Sigmoid colon (tissue), 4 donors: ENCODE measurements around the gene FTO.

Experiments
- CTCF ChIP-seq, 4 experiments: fragments of 450-650 bp in 3 of 4; fragments of 200-600 bp in 1 of 4; IDR thresholded peaks; one replicate each; pipeline ENCODE4 v1.5.1; 2016 to 2019; ENCODE audit warnings: antibody characterized with exemption in 4 of 4, mild to moderate bottlenecking in 3 of 4, moderate library complexity in 2 of 4
- EP300 ChIP-seq, 4 donors: sonication (generic); formaldehyde crosslinking; IDR thresholded peaks; one replicate each; pipeline ENCODE4 v1.6.1; 2017; ENCODE audit warnings: antibody characterized with exemption in 4 of 4
- POLR2AphosphoS5 ChIP-seq, 4 donors: sonication (generic); formaldehyde crosslinking; IDR thresholded peaks; one replicate each; pipeline ENCODE4 v1.6.1; 2017; ENCODE audit warnings: antibody characterized with exemption in 4 of 4

- no peak for TF ChIP-seq EP300 (IDR thresholded peaks at IDR 0.05)
- no peak for TF ChIP-seq CTCF (IDR thresholded peaks at IDR 0.05)
- no peak for TF ChIP-seq POLR2AphosphoS5 (IDR thresholded peaks at IDR 0.05)
Measured at GRCh38 chr16:53730693-53731092, 26.7 kb downstream of the FTO start.
